Measurements from ENCODE around the gene MEGF6.

Gene MEGF6

GRCh38 chr1:3645666-3646355 lies 34.5 kb upstream of the MEGF6 start:
- no peak for DNase-seq (ENCODE audit: low read depth, low spot score)

GRCh38 chr1:3645247-3645646 lies 33.9 kb upstream of the MEGF6 start:
- DNase-seq (ENCODE audit: low read depth, low spot score): no peak

GRCh38 chr1:3644273-3644672 lies 33.0 kb upstream of the MEGF6 start:
- no peak for DNase-seq (ENCODE audit: low read depth, low spot score)

DNA sequence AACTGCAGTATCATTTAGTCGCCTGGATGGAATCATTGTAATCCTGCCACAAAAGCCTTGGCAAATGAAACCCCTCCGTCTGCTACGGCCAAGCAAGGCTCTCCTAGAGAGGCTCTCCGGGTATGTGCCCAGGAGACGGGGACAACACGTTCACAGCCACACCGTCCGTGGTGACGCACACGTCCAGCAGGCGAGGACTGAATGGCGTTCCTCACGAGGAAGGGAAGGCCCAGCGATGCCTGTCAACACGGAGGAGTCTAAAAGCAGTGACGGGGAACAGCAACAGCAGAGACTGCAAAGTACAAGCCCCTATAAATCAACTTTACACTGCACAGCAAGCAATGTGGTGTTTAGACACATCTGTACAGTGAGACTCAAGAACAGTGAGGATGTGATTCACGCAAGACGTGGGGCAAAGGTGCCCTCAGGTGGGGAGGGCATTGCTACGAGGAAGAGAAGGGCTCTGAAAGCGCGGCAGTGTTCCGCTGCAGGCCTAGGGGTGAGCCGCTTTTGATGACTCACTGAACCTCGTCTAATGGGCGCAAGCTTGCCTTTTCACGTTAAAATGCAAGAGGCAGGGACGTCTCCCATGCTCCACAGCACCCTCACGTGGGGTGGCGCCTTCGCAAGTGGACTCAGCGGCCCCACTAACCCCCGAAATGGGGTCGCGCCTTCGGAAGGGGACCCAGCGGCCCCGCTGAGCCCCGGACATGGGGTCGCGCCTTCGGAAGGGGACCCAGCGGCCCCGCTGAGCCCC lies 31.8 kb upstream of the MEGF6 start:
- no peak for DNase-seq (ENCODE audit: low read depth, low spot score)

DNA sequence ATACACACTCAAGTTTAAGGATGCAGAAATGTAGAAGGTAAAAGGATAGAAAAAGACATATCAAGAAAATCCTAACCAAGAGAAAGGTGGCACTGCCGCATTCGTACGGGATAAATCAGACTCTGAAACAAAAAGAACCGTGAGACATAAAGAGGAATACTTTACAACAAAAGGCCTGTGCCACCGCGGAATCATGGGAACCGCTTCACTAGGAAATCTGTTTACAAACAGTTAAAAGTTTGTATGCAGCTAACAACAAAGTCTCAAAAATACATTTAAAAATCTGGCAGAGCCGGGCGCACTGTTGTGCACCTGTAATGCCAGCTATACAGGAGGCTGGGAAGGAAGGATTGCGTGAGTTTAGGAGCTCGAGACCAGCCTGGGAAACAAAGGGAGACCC lies 30.5 kb upstream of the MEGF6 start:
- DNase-seq (ENCODE audit: low read depth, low spot score): no peak

DNA sequence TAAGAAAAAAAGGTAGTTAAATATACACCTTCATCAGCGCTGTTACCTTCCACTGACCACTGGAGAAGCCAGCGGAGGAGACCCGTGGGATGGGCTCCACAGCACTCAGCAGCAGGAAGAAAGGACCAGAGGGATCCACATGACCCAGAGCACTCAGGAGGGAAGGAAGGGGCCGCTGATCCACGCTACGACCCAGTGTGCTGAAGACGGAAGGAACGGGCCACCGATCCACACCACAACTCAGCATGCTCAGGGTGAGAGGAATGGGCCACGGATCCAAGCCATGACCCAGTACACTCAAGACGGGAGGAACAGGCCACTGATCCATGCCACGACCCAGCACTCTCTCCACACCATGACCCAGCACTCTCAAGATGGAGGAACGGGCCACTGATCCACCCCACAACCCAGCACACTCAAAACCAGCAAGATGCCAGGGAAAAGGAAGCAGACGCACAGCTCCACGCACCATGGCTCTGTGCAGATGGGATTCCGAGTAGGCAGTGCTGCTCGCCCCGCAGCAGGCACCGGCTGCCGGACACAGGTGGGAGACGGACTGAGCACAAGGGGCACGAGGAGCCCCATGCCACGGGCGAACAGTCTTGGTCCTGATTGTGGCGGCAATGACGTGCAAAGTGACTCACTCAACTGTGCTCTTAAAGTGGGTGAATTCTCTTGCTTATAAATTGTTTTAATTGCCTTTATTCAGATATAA lies 29.9 kb upstream of the MEGF6 start:
- DNase-seq (ENCODE audit: low read depth, low spot score): no peak

- DNase-seq (ENCODE audit: low read depth, low spot score): no peak
These were observed 29.0 kb upstream of the MEGF6 start for GRCh38 chr1:3640121-3640837.

GRCh38 chr1:3639397-3639911 lies 28.1 kb upstream of the MEGF6 start:
- no peak for DNase-seq (ENCODE audit: low read depth, low spot score)

- no peak for DNase-seq (ENCODE audit: low read depth, low spot score)
These were observed 27.4 kb upstream of the MEGF6 start for GRCh38 chr1:3638676-3639075.

GRCh38 chr1:3638027-3638426 lies 26.7 kb upstream of the MEGF6 start:
- no peak for DNase-seq (ENCODE audit: low read depth, low spot score)

GRCh38 chr1:3636531-3636930 lies 25.2 kb upstream of the MEGF6 start:
- no peak for DNase-seq (ENCODE audit: low read depth, low spot score)

GRCh38 chr1:3636080-3636479 lies 24.8 kb upstream of the MEGF6 start:
- no peak for DNase-seq (ENCODE audit: low read depth, low spot score)

GRCh38 chr1:3634059-3634800 lies 22.9 kb upstream of the MEGF6 start:
- no peak for DNase-seq (ENCODE audit: low read depth, low spot score)

GRCh38 chr1:3633344-3634058 lies 22.2 kb upstream of the MEGF6 start:
- no peak for DNase-seq (ENCODE audit: low read depth, low spot score)

- no peak for DNase-seq (ENCODE audit: low read depth, low spot score)
These were observed 21.5 kb upstream of the MEGF6 start for GRCh38 chr1:3632716-3633343.

DNA sequence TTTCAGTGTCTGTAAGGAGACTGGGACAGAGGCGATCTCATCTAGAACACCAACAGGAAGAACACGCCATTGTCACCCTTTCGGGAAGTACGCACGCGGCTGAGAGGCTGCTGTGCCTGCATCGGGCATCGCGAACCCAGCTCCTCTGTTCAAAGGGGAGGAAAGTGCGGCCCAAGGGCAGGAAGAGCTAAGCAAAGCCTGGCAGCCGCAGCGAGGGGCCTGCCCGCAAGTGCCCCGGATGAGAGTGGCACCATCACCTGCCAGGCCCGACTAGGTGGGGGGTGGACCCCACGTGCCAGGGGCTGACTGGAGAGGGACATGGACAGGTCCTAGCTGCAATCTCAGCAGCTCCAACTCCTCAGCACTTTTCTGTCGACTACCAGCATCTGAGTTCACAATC lies 21.0 kb upstream of the MEGF6 start:
- DNase-seq (ENCODE audit: low read depth, low spot score): no peak

- DNase-seq (ENCODE audit: low read depth, low spot score): no peak
These were observed 20.3 kb upstream of the MEGF6 start for GRCh38 chr1:3631320-3632260.

DNA sequence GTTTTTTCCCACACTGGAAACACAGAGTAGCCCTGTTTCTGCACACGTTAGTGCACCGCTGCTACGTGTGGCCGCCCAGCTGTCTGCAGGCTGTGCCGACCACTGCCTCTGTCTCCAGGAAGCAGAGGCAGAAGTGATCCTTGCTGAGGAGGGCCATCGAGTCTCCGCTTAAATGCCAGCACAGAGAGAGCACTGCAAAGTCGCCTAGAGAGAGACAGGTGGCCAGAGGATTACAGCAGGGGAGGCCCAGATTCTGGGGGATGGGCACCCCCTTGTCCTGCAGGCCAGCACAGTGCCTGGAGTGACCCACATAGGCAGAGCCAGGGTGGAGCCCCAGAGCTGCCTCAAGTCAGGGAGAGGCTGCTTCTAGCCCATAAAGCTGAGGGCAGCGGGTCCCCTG lies 19.6 kb upstream of the MEGF6 start:
- no peak for DNase-seq (ENCODE audit: low read depth, low spot score)

GRCh38 chr1:3630161-3630611 lies 18.9 kb upstream of the MEGF6 start:
- DNase-seq (ENCODE audit: low read depth, low spot score): no peak

Data from smooth muscle cell of the brain vasculature (primary cell).